NK-92 (cell line): ENCODE data around the gene ZNF398.
A peak's percentile ranks its signal among the peaks of the same experiment; 100 is the strongest.

Source experiments
- DNase-seq: peaks from one replicate; lab custom pipeline; 2025; ENCODE audit not compliant: unreplicated experiment; lab: John Stamatoyannopoulos, UW

Gene ZNF398

DNA sequence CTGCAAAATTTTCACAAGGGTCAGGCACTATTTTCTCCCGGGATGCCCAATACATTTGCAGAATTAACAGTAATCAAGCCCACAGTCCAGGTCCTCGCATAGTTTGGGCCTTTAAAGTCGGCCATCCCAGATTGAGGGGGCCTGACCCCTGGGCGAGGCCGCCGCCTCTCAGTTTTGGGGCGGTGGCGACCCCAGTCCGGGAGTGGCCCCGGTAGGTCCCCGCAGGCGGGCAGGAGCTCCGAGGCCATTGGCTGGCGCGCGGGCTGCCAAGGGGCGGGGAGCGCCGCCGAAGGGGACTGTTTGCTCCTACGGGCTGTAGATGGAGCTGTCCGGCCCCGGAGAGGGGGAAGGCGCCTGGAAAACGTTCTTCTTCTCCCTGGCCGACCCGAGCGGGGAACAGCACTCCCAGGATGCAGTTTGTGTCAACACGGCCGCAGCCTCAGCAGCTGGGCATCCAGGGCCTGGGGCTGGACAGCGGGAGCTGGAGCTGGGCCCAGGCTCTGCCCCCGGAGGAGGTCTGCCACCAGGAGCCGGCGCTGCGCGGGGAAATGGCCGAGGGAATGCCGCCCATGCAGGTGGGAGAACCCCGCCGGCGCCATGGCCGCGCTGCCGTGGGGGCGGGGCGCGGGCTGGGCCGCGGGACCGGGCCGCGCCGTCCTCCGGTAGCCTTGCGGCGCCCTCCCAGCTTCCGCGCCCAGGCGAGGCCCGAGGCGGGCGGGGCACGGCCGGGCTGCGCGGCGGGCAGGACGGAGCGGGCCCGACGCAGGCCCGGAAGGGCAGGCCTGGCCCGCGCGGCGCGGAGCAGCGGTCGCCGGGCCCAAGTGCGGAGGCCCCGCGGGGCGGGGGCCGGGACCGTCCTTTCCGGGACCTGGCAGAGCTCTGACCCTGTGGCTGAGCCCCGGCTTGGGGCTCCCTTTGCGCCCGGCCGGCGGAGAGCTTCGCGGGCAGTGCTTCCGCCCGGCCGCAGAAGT lies 48.2 kb downstream of the ZNF398 start, which contains the start of gene ZNF282:
TSS of gene ZNF282 (plus strand) at position 367 of the 971 bp plus-strand sequence. CDS start at position 411, 44 bp downstream.
- DNase-seq = no peak

GRCh38 chr7:149196151-149196704 lies 49.0 kb downstream of the ZNF398 start:
- DNase-seq = no peak

DNA sequence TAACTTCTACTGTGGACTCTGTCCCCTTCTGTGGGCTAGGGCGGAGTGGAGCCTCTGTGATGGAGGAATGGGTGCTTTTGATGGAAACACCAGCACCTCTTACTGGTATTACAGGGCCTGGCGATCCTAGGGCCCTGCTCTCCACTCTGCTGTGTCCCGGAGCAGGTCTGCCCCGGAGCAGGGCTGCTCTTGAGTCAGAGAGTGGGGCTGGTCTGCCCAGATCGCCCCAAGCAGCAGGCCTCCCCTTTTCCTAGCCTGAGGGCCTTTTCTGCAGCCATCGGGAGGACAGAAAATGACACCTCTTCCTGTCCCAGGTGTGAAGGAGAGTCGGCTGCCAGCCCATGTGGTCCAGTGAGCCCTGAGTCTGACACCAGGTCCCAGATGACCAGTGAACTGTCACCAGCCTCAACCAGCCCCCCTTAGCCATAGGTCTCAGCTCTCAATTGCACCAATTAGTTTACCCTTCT lies 49.5 kb downstream of the ZNF398 start:
- no peak for DNase-seq

- DNase-seq = no peak
Observed at GRCh38 chr7:149197675-149198074, 50.4 kb downstream of the ZNF398 start.

DNA sequence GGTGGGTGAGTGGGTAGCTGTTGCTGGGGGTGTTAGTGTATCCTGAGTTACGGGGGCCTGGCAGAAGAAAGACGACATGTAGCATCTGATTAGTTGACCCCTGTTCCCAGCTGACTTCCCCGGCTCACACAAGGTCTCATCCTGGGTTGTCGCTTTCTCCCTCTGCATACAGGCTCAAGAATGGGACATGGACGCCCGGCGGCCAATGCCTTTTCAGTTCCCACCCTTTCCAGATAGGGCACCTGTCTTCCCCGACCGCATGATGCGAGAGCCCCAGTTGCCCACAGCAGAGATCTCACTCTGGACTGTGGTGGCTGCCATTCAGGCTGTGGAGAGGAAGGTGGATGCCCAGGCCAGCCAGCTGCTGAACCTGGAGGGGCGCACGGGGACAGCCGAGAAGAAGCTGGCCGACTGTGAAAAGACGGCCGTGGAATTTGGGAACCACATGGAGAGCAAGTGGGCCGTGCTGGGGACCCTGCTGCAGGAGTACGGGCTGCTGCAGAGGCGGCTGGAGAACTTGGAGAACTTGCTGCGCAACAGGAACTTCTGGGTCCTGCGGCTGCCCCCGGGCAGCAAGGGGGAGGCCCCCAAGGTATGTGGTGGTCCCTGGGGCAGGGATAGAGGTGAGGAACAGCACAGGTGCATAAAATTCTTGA lies 51.0 kb downstream of the ZNF398 start:
- DNase-seq = no peak

DNA sequence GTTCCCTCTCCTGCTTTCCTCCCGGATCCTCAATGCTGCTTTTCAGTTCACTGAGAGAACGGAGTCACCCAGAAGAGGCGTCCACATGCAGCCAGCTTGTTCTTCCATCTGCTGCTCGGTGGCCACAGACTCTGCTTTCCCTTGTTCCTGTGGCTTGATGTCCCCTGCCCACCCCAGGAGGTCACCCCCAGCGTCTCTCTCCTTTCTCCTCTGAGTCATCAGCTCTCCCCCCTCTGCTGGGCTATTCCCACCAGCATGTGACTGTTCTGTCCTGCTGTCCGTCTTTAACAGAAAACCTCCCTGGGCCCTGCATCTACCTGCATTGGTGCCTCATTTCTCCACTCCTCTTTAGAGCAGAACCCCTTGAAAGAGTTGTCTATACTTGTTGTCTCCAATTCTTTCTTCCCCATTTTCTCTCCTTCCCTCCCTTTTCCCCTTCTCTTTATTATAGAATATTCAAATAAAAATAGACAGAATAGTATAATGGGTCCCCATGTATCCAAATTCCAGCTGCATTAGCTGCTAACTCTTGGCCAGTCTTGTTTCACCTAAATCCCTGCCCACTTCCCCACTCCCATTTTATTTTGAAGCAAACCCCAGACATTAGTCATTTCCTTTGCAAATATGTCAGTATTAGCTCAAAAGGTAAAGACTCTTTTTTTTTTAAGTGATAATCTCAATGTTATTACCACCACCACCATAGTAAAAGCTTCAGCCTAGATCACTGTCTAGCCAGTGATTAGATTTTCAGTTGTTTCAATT lies 52.2 kb downstream of the ZNF398 start:
- DNase-seq = no peak

GRCh38 chr7:149202831-149203231 lies 55.6 kb downstream of the ZNF398 start:
- no peak for DNase-seq

- no peak for DNase-seq
Observed at GRCh38 chr7:149205690-149206381, 58.6 kb downstream of the ZNF398 start.

DNA sequence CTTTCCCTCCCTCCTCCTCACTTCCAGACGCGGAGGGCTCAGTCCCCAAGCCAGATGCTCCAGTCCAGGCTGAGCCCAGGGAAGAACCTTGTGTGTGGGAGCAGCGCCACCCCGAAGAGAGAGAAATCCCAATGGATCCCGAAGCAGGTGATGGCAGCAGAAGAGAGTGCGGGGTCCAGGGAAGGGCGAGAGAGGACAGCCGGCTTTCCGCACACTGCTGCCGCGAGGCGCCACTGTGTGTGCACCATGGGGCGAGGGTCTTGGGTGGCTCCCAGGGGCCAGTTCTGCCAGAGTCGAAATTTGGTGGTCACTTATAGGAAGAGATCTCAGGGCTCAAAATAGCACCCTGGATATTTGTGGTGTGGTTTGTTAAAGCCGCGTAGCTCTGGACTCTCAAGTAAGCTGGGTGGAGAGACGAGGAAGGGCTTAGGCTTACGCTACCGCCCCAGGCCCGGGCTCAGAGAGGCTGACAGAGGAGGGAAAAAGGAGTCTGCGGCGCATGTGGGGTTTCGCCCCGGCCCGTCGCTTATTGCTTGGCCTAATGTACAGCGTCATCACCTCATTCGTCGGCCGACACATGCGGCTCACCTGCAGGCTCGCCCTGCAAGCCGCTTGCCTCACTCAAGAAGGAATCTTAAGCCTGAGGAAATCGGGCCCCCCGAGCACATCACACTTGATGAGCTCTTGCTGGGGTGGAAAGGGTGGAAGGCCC lies 60.2 kb downstream of the ZNF398 start:
- no peak for DNase-seq

DNA sequence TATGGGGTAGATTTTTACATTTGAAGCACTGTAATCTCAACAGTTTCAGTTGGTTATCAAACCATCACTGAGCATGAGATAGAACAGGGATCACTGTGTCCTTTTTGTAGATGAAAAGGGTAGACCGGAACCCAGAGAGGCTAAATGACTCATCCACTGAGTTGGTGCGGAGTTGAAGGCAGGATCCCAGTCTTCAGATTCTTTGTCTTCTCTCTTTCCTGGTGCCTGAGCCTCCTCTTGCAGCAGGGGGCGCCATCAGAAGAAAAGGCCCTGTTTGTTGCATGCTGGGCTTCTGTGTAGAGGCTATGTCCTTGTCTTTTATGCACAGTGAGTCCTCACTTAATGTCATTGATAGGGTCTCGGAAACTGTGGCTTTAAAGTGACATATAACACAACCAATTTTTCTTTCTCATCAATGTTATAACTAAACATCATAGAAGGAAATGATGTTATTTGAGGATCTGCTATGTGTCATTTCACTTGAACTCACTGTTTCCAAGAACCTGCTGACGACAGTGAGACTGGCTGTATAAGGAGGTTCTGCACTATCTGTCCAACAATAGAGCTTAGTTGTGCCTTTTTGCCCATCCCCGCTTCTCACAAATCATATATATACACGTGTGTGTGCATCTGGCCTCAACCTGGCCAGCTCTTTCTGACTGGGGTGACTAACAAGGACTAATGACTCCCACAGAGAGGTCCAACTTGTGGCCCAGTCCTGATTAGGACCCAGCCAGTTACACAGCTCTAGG lies 62.4 kb downstream of the ZNF398 start:
- peak; percentile 6 for DNase-seq

GRCh38 chr7:149210551-149210950 lies 63.3 kb downstream of the ZNF398 start:
- no peak for DNase-seq

DNA sequence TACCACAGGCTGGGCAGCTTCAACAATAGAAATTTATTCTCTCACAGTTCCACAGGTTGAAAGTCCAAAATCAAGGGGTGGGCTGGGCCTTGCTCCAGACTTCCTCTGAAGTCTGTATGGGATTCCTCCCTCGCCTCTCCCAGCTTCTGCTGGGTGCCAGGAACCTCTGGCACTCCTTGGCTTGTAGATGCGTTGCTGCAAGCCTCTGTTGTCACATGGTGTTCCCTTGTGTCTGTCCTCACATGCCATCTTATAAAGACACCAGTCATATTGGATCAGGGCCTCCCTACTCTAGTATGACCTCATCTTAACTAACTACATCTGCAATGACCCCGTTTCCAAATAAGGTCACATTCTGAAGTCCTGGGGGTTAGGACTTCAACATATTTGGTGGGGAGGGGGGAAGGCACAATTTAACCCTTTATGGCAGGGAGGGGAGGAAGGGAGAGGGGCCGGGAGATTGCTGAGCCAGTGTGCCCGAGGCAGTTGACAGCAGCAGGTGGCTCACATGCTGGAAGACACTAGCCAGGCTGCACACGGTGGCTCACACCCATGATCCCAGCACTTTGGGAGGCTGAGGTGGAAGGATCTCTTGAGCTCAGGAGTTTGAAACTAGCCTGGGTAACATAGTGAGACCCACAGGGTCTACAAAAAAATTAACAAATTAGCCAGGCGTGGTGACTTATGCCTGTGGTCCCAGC lies 66.9 kb downstream of the ZNF398 start:
- DNase-seq = no peak

GRCh38 chr7:149216402-149216801 lies 69.1 kb downstream of the ZNF398 start:
- DNase-seq = no peak

DNA sequence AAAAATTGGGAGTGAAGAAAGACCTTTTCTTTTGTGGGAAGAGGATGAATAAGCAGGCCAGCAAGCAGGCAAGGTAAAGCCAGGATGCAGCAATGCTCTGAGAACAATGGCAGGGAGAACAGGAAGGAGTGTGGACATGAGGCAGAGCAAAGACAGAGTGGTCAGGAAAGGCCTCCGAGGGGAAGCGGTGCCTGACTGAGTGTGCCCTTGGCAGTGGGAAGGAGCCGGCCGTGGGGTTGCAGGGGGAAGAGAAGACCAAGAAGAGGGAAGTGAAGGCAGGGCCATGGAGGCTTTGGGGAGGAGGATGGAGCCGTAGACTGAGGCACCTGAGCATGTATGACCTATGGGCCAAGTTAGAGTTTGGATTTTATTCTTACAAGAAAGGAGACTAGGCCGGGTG lies 70.3 kb downstream of the ZNF398 start:
- no peak for DNase-seq

GRCh38 chr7:149218469-149219420 lies 71.5 kb downstream of the ZNF398 start:
- DNase-seq = no peak

GRCh38 chr7:149220534-149220933 lies 73.3 kb downstream of the ZNF398 start:
- DNase-seq = no peak

DNA sequence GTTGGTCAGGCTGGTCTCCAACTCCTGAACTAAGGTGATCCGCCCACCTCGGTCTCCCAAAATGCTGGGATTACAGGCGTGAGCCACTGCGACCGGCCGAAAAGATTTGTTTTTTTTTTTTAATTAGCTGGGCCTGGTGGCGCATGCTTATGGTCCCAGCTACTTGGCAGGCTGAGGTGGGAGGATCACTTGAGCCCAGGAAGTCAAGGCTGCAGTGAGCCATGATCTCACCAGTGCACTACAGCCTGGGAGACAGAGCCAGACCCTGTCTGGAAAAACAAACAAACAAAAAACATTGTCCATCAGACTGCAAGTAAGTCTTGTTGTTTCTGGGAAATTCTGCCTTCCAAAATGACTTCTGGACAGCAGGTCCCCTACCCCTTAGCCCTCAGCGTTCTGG lies 75.9 kb downstream of the ZNF398 start:
- no peak for DNase-seq
